Fibroblast of skin of right quadriceps (primary cell): ENCODE results near the gene ARF5.

Source experiments
- DNase-seq: peaks from one replicate; pipeline ENCODE4 v3.0.0-alpha.2; 2013

Gene ARF5

DNA sequence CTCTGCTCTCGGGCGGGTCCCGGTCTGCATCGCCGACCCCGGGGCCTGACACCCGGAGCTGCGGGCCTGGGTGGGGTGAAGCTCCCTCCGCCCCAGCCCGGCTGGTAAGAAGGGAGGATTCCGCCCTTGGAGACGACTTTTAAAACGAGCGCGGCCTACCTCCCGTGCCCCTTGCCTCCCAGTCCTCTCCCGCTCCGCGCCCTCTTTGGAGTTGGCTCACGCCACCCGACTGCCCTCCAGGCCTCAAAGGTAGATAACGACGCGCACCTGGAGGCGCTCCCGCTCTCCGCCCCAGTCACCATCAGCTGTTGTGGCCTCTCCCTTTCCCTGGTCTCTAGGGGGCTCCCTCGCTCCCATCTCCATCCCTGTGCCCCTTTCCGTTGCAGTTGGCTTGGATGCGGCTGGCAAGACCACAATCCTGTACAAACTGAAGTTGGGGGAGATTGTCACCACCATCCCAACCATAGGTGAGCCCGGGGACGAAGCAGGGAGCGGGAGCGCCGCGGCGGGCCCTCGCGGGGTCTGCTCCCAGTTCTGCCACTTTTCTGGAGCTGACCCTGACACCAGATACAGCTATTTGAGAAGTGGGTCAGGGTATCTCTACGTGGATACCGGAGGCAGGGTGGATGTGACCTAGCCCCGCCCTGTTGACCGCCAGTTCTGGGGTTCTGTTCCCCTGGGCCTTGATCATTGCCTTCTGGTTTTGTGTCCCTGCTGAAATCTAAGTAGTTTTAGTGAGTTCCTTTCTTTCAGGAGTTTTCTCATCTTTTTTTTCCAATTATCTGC, 679 bp downstream of the ARF5 start:
- DNase-seq: peak; percentile 64

DNA sequence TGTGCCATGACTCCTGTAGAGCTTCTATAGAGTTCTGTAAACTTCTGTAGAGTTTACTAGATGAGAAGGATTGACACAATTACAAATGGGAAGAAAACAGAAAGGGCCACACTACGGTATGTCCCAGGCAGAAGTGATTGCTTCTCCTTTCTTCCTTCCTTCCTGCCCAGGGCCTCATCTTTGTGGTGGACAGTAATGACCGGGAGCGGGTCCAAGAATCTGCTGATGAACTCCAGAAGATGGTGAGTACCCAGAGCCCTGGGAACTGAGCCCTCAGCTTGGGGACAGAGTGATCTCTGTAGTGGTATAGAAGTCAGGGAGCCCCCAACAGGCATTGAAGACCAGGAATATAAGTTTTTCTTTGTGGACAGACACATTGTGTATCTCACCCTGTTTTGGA, 1.7 kb downstream of the ARF5 start:
- no peak for DNase-seq

DNA sequence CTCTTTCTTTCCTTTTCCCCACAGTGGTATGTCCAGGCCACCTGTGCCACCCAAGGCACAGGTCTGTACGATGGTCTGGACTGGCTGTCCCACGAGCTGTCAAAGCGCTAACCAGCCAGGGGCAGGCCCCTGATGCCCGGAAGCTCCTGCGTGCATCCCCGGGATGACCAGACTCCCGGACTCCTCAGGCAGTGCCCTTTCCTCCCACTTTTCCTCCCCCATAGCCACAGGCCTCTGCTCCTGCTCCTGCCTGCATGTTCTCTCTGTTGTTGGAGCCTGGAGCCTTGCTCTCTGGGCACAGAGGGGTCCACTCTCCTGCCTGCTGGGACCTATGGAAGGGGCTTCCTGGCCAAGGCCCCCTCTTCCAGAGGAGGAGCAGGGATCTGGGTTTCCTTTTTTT, 3.0 kb downstream of the ARF5 start:
- no peak for DNase-seq

DNA sequence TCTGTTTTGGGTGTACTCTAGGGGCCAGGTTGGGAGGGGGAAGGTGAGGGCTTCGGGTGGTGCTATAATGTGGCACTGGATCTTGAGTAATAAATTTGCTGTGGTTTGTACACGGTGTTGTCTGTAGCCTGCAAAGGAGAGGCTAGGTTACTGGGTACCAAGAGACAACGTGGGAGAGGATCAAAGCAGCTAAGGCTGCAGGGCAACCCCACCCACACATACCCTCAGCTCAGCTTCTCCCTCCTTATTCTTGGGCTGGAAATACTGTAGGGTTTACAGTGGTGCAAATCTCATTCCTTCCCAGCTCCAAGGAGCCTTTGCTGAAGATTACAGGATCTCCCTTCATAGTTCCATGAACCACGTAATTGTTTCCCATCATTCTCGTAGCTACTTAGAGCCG, 3.4 kb downstream of the ARF5 start:
- DNase-seq: no peak

DNA sequence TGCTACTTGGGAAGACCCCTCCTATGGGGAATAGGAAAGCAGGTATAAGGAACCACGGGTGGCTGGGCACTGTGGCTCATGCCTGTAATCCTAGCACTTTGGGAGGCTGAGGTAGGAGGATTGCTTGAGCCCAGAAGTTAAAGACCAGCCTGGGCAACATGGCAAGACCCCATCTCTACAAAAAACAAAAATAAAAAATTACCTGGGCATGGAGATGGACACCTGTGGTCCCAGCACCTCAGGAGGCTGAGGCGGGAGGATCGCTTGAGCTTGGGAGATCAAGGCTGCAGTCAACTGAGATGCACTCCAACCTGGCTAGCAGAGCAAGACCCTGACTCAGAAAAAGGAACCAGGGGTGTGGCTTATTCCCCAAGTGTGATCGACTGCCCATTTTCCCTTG, 4.3 kb downstream of the ARF5 start:
- DNase-seq: no peak

DNA sequence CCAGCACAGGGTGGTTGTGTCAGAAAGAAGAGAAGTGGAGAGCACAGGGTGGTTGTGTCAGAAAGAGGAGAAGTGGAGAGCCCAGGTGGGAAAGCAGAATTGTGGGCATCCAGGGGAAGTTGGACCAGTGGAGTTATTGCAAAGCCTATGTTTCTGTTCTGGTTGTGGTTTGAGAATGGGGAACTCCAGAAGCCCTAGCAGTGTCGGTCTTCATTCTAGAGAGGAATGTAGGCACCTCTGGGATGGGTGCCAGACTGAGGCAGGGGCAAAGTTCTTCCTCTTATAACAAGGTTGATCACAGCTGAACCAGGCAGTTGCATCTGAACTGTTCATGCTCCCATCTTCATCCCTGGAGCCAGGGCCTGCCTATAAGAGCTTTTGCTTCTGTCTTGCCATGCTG, 6.3 kb downstream of the ARF5 start:
- DNase-seq: no peak

- no peak for DNase-seq
Measured at GRCh38 chr7:127595737-127596136, 7.5 kb downstream of the ARF5 start.

GRCh38 chr7:127598318-127598717, 10.1 kb downstream of the ARF5 start:
- DNase-seq: no peak

- no peak for DNase-seq
Measured at GRCh38 chr7:127600885-127601284, 12.7 kb downstream of the ARF5 start.

GRCh38 chr7:127608446-127608845, 20.2 kb downstream of the ARF5 start:
- DNase-seq: no peak

GRCh38 chr7:127609297-127609696, 21.1 kb downstream of the ARF5 start:
- no peak for DNase-seq

- no peak for DNase-seq
Measured at GRCh38 chr7:127612263-127612662, 24.1 kb downstream of the ARF5 start.

DNA sequence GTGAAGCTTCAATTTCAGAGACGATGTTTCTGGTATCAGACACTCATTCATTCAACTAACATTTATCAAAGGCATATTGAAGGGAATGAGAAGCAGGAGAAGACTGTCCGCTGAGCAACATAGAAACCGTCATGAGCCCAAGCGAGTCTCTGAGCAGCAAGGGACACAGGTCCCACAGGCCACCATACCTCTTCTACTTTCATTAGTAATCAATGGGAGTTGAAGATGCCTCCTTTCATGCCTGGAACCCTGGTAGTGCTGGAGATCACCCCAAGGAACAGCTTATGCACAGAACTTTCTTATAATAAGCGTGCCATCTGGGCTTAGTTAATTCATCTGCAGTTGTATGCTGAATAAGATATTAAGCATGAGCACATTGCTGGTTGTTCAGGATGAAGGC, 28.5 kb downstream of the ARF5 start:
- DNase-seq: no peak

DNA sequence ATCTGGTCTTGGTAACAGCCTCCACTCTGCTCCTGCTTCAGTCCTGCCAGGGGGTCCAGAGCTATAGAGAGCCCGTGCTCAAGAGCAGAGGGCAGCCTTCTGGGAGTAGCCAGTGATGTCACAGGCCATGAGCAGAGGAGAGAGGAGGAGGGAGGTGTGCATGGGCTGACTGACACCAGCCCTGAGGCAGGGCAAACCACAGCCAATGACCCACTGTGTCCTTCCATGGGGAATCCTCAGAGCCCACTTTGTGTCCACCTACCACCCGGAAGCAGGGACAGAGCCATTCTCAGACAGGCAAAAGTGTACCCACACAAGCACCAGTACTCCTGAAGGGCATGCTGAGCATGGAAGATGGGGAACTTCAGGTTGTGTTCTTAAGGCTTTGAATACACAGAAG, 29.8 kb downstream of the ARF5 start, which contains the start of gene PAX4:
PAX4 (minus strand) TSS at position 101 of the 400 bp plus-strand sequence. CDS start 2,214 bp downstream, outside the sequence.
- no peak for DNase-seq

DNA sequence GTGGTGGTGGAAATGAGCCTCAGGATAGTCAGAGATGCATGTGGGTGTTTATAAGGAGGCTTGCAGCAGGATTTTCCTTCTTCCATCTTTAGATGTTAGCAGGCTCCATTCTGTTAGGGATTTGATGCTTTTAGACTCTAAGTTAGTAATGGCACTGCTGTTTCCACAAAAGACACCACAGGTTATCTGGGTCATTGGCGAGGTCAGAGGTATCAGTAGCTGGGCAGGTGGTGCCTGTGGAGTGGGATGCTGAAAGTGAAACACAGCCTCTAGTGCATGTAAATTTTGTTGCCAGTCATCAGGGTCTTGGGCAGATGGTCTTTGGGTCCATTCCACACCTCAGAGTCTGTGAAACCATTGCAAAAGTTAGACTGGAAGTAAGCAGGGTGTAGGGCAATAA, 30.6 kb downstream of the ARF5 start:
- DNase-seq: no peak

DNA sequence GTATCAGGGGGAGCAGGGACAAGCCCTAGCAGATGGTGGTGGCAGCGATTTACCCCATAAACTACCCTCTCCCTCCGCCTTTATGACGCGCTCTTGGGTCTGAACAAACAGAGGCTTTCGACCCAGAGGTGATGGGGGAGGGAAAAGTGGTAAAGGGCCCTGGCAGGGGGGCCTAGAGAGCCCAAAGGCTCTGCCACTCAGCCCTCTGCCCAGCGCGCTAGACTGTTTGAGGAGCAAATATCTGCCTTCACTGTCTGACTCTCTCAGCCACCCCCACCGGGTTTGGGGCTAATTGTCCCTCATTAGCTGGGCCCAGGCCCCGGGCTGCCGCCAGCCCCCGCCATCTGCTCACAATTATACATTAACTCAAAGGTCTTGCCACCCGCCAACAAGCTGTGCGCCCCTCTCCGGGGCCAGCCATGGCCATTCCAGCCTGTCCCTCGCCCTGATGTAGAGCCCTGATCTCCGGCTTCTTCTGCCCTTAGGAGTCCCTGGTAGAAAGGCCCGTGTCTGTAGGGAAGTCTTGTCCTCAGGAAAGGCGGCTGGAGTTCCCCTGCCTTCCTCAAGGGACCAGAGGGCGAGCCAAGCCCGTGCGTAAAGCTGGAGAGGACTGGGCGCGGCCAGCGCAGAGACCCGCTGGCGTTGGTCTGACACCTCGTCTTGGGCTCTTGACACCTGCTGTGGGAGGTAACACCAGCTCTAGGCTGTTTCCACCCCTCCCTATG, 31.6 kb downstream of the ARF5 start:
- DNase-seq: no peak

GRCh38 chr7:127620406-127621233, 32.4 kb downstream of the ARF5 start:
- DNase-seq: no peak

GRCh38 chr7:127625331-127625730, 37.1 kb downstream of the ARF5 start:
- DNase-seq: no peak

DNA sequence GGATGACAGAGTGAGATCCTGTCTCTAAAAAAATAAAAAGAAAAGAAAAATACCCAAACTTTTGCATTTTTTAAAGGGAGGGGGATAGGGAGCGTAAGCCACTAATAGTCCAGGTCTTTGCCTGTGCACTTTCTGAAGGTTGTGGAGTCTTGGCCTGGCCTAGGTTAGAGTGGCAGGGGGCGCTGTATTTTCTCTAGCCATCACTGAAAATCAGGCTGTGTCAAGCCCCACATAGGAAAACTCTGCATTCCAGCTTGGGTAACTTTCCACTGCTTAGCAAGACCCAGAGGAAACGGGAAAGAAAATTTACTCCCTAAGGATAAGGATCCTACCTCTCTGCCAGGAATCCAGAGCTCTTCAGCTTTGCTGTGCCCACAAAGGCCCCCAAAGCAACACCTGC, 40.2 kb downstream of the ARF5 start:
- no peak for DNase-seq

DNA sequence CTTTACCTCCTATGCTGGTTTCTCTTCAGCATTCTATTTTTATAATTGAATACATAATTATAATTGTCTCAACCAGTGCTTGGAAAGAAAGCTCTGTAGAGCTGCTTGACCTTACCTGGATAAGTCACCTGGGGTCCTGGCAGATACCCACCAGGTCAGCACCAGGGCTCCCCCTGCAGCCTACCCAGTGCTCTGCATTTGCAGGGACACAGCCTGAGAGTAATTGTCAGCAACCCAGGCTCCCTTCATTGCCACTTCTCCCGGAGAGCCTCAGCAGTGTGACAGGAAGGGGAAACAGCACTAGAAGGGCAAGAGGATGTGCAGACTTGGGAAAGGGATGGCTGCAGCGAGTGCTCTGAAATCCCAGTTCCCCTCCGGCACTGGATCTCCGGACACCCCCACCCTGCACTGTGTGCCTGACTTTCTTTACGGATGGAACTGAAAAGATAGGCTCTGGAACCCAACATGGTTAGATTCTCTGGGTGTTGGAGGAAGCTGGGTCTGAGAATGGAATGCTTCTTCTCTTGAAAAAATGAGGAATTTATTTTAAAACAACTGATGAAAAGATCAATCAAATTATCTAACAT, 41.1 kb downstream of the ARF5 start:
- DNase-seq: no peak

- peak; percentile 87 for DNase-seq
Measured at GRCh38 chr7:127632276-127632910, 44.2 kb downstream of the ARF5 start.

GRCh38 chr7:127635659-127636285, 47.6 kb downstream of the ARF5 start:
- DNase-seq: no peak
